Ureter (tissue), 1 donor: ENCODE measurements around the gene CEBPA. TPM values are rescaled to one million over a fixed set of nuclear protein-coding genes. Genes with fewer than 3 reads are reported as not detected.

Experiments used
- DNase-seq: peaks from one replicate; pipeline ENCODE4 v3.0.0-alpha.2; 2020; ENCODE audit warnings: low spot score
- total RNA-seq: library from RNA; stranded (reverse); gene quantifications from one replicate; pipeline ENCODE4 v1.2.4, GENCODE V29; 2023
- donor health status: DM: yes; HTN: yes; CAD: no.

CEBPA gene
- total RNA-seq: 34.1 TPM

DNA sequence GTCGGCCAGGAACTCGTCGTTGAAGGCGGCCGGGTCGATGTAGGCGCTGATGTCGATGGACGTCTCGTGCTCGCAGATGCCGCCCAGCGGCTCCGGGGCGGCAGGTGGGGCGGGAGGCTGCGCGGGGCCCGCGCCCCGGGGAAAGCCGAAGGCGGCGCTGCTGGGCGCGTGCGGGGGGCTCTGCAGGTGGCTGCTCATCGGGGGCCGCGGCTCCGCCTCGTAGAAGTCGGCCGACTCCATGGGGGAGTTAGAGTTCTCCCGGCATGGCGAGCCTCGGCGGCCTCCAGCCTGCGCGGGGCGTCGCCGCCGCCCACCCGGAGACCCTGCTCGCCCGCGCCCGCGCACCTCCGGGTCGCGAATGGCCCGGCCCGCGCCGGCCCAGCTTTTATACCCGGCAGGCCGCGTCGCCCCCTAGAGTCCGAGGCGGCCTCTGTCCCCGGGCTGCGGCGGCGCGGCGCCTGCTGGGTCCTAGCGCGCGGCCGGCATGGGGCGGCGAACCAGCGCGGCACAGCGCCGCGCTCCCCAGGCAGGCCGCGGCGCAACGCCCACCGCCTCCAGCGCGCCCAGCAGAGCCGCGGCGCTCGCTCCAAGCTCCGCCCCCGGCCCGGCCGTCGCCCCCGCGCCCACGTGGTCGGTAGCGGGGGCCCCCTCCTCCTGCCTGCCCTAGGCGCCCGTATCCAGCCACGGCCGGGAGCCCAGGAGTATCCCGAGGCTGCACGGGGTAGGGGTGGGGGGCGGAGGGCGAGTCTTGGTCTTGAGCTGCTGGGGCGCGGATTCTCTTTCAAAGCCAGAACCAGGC, at the start of gene CEBPA:
CEBPA (minus strand) TSS at position 360 of the 799 bp plus-strand sequence; CDS start at position 240, 120 bp downstream.
- DNase-seq: peak; percentile 86

GRCh38 chr19:33350538-33351309, 48.4 kb upstream of the CEBPA start:
- DNase-seq: no peak

DNA sequence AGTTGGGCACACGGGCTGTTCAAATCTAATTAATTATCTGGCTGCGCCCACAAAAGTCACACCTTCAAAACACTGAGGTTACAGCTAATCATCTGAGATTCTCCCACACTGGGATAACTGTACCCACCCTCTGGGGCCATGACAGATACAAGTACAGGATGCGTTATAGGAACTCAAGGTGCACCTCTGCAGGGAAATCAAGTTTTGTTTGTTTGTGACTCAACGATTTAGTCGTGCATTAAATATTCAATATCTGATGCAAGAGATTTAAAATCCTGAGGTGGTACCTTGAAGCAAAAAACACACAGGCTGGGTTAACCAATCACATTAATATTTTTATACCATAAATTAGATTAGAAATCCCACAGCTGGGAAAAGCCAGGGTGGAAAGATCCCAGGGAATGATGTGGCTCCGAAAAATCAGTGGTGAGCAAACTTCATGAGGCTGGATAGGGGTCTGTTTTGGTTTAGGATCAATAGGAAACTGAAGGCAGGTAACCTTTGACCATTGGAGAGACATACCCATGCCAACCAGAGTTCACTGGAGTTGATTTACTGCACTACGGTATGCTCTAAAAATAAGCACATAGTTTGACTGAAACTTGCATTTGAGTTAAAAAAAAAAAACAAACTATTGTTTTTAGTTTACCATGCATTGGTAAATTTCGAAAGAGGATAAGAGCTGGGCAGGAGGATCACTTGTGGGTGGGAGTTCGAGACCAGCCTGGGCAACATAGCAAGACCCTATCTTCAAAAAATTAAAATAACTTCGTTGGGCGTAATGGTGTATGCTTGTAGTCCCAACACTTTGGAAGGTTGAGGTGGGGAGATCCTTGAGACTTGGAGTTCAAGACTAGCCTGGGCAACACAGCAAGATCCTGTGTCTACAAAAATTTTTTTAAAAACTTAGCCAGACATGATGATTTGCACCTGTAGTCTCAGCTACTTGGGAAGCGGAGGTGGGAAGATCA, 47.3 kb upstream of the CEBPA start:
- DNase-seq: no peak

DNA sequence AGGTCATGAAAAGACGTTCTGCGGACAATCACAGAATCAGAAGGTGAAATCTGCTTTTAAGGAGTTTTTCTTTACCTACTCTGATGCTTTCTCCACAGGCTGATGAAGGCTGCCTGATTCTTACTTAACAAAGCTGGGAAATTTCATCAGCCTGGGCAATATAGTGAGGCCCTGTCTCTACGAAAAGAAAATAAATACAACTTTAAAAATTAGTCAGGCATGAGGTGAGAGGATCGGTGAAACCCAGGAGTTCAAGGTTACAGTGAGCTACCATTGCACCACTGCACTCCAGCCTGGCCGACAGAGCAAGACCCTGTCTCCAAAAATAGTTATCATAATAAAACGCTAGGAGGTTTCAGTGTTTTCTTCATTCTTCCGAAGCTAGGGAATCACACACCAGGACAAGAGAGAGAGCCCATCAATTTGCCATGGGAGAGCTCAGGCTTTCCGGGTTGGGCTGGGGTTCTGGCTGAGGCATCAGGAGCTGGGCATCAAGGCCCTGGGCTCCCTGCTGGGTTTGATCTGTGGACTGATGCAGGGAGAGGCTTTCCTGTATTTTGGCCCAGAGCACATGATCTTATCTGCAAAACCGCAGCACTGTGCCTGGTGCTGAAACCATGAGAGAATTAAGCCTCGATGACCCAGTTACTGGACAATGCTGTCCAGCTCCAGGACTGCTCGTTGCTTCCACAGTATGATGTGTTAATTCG, 46.1 kb upstream of the CEBPA start:
- DNase-seq: no peak

GRCh38 chr19:33347300-33347699, 45.0 kb upstream of the CEBPA start:
- no peak for DNase-seq

DNA sequence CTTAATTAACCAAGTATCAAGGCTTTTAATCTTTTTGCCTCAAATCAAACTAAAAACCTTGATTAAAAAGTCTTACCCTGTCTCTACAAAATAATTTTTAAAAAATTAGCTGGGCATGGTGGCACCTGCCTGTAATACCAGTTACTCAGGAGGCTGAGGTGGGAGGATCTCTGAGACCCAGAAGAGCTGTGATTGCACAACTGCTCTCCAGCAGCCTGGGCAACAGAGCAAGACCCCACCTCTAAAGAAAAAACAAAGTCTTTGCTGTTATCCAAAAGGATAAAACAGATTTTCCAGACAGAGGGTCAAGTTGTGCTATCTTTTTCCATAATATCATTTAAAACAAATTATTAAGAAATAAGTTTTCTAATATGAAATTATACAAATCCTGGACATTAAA, 44.3 kb upstream of the CEBPA start:
- no peak for DNase-seq

- DNase-seq: no peak
Measured at GRCh38 chr19:33345163-33345562, 42.8 kb upstream of the CEBPA start.

DNA sequence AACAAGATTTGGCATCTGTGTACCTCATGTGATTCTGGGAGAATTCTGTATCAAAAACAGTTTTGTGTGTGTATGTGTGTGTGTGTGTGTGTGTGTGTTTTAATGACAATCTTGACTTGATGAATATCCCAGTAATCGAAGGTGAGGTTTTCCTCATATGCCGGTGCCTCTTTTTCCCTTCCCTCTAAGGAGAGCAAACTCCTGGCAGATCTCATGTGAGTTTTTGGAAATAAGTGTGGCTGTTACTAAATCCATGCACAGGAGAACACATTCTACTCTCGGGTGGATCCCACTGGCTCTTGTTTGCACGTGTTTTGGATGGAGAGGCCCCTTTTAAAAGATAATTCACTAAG, 42.2 kb upstream of the CEBPA start:
- no peak for DNase-seq

DNA sequence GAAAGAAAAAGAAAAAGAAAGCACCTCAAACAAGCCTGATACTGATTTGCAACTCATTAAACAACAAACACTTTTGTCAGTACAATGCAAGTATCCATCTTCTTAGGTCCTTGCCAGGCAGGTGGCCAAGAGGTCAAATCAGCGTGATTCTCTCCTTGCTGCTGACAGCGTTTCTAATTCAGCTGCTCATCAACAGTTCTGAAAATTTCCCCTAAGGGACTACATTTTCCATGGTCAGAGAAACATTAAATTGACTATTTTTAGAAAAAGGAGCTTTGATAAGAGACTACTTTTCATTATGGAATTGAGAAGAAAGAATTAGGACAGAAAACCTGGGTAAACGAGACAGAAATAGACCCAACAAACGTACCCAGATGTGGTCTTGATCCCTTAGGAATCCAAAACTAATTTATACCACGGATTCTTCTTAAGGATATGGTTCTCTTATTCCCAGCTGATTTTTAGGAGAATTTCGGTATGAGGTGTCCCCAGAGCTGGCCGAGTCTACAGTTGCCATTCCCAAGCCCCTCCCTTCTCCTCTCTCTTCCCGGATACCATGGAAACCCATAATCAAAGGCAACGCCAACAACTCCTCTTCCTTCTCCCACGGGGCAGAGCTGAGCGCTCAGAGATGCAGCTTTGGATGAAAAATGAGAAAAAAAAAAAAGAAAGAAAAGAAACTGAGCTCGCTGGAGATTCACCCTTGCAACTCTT, 41.7 kb upstream of the CEBPA start:
- no peak for DNase-seq

- DNase-seq: no peak
Measured at GRCh38 chr19:33343301-33343700, 41.0 kb upstream of the CEBPA start.

- DNase-seq: no peak
Measured at GRCh38 chr19:33340991-33341390, 38.7 kb upstream of the CEBPA start.

GRCh38 chr19:33339016-33339984, 37.0 kb upstream of the CEBPA start:
- no peak for DNase-seq

- no peak for DNase-seq
Measured at GRCh38 chr19:33335446-33335845, 33.1 kb upstream of the CEBPA start.

- no peak for DNase-seq
Measured at GRCh38 chr19:33334271-33334670, 31.9 kb upstream of the CEBPA start.

DNA sequence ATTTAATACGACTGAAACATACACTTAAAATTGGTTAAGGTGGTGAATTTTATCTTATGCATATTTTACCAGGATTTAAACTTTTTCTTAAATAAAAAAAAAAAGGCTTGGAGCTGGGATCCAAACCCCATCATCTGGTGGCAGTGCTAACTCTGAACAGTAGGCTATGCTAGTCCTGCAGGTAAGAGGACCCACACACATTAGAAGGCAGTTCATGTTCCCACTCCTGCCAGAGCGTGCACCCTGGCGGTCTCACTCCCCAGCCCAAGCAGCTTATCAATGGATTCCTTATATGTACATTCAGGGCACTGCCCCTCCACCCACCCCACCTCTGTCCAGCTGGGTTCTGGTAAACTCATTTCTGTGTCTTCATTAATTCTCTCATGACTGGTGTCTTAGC, 31.3 kb upstream of the CEBPA start:
- DNase-seq: no peak

DNA sequence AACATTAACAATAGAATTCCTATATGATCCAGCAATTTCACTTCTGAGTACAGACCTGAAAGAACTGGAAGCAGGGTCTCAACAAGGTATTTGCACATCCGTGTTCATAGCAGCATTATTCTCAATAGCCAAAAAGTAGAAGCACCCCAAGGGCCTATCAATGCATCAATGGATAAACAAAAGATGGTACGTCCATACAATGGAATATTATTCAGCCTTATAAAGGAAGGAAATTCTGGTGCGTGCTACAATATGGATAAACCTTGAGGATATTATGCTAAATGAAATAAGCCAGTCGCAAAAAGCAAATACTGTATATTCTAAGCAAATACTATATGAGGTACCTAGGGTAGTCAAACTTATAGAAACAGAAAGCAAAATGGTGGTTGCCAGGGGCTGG, 30.8 kb upstream of the CEBPA start:
- no peak for DNase-seq

DNA sequence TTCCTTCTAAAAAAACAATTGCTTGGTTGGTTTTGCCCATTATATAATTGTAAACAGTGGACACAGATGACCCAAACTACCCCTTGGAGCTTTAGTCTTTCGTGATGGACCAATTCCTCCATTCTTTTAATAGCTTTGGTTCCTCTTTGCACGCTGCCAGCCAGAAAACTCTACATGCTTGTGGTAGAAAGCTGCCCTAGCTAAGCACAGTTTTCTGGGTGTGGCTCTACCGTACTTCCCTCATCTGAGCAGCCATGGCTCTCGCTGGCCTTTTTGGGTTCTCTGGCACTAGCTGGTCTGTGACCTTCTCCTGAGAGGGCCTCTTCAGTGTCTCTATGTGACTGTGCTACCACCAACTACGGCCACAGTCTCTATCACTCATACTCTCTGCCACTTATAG, 29.9 kb upstream of the CEBPA start:
- DNase-seq: no peak

DNA sequence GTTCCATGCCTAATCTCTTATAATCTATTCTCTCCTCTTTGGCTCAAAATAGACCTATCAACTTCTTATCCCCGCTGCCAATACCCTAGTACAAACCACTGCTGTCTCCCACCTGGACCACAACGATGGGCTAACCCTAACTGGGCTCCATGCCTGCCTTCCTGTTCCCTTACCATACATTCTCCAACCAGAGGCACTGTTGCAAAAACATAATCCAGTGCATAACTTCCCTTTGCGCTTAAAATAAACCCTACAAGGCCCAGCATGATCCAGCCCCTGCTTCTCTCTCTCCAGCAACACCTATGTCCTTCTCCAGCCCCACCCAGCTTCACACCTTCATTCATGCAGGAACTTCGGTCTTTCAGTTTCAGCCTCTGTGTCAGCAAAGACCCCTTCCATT, 27.4 kb upstream of the CEBPA start:
- no peak for DNase-seq

- DNase-seq: no peak
Measured at GRCh38 chr19:33329060-33329459, 26.7 kb upstream of the CEBPA start.

- DNase-seq: no peak
Measured at GRCh38 chr19:33325920-33326319, 23.6 kb upstream of the CEBPA start.
